Stimulated activated CD4-positive, alpha-beta T cell treated with anti-CD3 and anti-CD28 coated beads, Interleukin-4, amount 100 ng/mL, for 24 hours (primary cell): ENCODE data around the gene JUNB.

Experiments
- DNase-seq: peaks from one replicate; pipeline ENCODE4 v3.0.0-alpha.2; 2020

Gene JUNB

DNA sequence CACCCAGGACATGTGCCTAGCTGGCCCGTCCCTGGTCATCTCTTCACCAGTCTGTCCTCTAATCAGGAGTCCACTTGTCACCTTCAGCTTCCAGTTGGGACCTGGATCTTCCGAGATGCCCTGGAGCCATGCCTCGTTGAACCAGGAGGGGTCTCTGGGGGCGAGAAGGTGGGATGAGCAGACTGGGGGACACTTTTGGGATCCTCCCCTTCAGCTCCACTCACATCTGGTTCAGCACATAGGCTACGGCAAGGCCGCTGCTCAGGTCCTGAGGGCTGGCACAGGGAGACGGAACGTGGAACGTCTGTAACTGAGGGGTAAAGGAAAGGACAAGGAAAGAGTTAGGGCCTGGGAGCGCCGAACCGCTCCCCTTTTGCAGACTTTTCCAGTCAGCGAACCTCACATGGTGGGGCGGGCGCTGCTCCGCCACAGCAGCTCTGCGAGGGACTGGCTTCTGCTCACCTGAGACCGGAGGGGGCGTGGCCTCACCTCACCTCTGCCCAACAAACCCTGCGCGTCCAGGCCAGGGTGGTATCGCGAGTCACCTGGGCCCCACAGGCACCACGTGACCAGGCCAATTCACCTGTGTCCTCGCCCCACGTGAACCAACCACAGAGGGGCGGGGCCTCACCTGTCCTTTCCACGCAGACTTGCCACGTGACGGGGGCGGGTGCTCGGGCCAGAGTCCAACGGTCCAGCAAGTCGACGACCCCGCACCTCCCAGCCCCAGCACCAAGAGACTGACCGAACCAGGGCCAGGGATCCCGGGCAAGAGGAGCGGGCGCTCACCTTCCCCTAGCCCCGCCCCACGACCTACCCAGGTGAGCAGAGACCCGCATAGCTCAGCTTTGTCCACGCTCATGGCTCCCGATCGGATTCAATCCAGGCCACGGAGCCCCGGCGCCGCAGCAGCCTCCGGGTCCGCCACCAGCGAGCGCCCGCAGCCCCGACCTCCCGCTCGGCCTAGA lies 16.4 kb upstream of the JUNB start, which contains the start of gene HOOK2:
Gene HOOK2, minus strand, starts transcription at position 965 of the 968 bp plus-strand sequence. Its CDS starts 103 bp downstream, at position 862.
- no peak for DNase-seq

DNA sequence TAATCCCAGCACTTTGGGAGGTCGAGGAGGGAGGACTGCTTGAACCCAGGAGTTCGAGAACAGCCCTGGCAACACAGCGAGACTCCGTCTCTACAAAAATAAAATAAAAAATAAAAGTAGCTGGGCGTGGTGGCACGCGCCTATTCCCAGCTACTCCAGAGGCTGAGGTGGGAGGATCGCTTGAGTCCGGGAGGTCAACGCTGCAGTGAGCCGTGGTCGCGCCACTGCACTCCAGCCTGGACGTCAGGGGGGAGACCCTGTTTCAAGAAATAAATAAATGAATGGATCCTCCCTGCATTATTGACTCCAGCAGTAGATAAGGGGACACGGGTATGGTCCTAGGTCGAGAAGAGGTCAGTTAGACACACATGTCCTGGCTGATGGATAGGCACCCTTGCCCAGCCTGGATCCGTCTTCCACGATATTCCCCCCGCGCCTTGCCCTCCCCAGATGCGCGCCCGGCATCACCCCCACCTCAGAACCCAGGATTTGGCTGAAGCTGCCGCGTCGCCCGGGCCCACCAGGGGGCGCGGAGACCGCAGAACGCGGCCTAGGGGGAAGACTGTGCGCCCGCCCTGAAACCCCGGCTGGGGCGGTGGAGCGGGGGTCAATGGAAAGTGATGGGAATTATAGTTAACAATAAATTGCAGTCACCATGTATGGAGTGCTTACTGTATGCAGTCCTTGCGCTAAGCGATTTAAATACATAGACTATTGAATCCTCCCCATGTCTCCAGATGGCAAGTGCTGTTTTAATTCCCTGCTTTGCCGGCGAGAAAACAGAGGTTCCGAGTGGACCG lies 13.9 kb upstream of the JUNB start:
- DNase-seq, result peak; percentile 83

DNA sequence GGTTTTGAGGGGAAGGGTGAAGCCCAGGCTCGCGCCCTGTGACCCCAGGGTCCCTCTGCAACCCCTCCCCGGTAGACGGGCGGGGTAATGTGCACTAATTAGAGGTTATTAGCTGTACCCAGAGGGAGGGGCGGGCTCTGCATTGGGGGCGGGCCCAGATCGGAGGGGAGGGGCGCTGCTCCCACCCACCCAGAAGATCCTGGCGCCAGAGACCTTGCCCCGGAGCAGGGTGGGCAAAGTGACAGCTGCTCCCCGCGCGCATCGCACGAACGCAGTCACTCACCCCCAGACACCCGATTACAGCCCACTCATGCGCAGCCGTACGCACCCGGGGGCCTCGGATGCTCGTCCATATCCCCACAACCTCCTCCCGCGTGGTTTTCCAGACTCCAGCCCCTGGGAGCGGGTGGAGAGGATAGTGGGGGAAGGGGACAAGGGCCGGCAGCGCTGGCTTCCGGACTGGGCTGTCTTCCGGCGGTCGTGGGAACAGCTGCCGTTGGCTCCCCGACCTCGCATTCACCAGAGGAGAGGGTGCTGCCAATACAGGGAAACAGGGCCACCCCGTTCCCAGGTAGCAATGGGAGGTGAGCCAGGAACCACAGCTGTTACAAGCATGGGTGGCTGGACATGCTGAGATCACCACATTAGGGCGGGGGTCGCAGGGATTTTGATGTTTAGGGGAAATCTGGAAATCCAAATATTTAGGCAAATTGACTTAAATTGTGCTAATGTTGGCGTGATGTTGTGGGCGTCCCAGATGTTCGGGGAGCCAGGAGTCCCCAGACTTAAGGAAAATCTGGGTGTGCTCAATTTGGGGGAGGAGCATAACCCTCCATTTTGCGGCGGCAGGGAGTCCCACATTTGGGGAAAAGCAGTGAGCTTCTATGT lies 13.0 kb upstream of the JUNB start:
- peak; percentile 43 for DNase-seq

DNA sequence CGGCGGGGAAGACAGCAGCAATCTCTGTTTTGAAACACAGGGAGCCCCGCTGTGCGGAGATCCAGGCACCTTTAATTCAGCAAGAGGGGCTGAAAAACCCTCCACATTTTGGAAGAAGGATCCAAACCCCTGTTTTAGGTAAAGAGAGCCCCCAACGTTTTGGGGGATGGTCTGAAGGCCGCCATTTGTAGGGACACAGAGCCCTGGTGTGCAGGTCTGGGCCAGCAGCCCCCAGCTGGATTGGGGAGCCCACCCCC lies 12.5 kb upstream of the JUNB start:
- DNase-seq, result no peak

DNA sequence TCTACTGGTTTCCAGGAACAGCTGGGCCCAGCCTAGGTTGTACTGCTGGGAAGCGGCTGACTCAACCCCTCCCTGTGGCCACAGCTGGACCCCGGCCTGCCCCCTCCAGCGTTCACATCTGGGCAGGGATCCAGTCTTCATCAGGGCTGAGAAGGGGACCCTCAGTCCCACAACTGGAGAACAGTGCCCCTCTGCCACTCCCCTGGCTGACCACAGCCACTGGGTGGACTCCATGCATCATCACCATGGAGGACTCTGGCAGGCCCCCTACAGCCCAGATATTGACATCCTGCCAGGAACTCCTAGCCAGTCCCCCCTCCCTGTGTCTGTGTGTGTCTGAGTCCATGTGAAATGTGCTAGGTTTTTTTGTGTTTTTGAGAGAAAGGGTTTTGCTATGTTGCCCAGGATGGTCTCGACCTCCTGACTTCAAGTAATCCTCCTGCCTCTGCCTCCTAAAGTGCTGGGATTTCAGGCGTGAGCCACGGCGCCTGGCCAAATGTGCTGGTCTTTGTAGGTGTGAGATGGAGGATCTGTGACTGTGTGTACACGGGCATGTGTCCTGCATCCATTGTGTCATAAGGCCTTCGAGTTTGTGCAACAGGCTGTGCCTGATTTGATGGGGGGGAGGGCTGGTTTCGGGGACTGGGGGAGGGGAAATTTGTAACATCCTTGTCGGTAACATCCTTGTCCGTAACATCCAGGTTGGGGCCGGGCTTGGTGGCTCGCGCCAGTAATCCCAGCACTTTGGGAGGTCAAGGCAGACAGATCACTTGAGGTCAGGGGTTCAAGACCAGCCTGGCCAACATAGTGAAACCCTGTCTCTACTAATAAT lies 11.9 kb upstream of the JUNB start:
- DNase-seq, result no peak

DNA sequence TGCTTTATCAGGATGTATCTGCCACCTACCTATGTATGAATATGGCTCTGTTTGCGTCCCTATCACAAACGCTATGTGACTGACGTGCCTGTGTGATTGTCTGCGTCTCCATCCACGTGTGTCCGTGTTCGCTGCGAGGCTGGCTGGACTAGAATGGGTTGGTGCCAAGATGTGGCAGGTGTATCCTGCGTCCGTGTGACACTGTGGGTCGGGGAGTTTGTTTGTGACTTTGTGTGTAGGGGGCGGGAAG lies 9.2 kb upstream of the JUNB start:
- DNase-seq, result no peak

DNA sequence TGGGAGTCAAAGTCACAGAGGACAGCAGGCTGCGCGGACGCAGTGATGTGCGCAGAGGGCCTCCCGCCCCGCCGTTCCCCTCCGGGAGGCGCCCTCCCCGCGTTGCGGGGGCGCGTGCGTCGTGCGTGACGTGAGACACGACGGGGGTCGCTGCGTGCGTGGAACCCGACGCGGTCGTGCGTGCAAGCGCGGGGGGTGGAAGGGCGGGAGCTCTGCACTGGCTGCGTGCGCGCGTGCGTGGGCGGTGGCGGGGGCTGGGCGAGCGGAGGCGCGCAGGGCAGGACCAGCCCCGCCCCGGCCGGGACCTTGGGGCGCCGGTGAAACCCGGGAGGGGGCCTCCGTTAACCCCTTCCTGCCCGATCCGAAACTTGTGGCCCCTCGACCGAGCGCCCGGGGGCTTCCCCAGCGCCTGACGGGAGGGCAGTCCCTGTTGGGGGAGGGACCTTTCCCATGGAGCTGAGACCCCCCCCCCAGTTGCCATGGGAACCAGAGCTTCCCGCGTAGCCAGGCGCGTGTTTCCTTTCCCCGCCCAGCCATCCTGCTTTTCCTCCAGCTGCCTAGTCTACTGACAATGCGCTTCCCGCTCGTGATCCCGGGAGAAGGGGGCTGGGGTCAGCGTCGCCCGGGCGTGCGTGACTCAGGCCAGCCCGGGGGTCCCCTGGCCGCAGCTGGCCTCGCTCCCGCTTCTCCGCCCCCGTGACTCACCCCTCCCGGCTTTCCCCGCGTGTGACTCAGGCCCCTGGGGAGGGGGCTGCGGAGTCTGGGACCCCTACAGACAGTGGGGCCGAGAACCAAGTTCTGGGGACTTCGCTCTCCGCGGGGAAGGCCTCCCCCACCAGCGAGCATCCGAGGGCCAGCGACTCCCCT lies 8.6 kb upstream of the JUNB start:
- peak; percentile 86 for DNase-seq

DNA sequence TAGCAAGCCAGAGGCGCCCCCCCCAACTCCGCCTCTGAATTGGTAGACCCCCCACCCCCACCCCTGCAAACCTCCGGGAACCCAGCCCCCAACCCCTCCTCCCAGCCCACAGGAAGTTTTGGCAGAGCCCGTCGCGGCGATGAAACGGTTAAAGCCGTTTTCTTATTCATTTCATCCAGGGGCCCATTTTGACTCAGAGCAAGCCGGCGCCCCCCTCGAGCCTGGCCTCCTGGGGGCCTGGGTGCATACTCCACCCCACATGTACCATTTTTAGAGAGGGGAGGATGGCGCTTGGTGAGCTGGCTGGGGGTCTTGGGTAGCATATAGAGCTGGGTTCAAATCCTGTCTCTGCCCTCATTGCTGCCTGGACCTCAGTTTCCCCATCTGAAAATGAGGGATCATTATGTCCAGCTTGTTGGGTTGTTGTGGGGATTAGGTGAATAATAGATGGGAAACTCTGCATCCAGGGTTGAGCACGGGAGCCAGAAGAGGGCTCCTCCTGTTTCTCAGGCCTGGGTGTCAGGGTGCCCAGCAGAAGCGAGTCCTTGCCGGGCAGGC lies 7.9 kb upstream of the JUNB start:
- peak; percentile 59 for DNase-seq

DNA sequence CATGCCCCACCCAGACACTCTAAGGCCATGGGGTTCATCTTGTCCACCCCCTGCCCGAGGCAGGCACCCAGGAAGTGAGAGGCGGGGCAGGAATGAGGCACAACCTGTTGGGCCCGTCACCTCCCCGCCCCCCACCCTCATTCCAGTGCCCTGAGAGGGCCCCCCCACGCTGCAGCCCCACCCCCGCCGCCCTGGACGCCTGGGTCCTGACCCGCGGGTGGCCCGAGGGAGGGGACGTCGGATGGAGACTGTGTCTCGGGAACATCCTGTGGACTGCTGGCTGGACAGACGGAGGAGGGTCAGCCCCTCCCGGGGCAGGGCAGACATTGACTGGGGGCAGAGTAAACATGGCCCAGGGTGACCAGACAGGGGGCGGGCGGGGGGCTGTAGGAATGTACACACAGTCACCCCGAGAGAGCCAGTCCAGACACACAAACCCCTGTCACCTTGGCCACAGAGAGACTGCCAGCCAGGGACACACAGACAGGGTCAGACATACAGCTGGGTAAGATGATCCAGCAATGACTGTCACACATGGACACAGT lies 7.4 kb upstream of the JUNB start:
- peak; percentile 22 for DNase-seq

DNA sequence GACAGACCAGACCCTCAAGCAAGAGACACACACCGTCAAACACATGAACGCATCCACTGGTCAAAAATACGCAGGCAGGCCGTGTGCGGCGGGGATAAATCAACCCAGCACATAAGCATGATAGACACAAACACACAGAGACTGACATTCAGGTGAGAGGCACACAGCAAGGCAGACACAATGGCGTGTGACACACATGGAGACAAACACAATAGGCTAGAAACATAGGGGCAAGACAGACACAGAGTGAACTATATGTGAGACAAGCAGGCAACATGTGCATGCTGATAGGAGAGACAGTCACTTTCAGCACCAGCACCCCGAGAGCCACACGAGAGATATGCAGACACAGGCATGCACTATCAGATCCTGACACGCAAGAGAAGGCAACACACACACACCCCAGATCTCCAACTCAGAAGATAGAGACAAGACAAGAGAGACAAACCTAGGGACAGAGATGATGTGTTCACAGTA lies 6.9 kb upstream of the JUNB start:
- peak; percentile 23 for DNase-seq

DNA sequence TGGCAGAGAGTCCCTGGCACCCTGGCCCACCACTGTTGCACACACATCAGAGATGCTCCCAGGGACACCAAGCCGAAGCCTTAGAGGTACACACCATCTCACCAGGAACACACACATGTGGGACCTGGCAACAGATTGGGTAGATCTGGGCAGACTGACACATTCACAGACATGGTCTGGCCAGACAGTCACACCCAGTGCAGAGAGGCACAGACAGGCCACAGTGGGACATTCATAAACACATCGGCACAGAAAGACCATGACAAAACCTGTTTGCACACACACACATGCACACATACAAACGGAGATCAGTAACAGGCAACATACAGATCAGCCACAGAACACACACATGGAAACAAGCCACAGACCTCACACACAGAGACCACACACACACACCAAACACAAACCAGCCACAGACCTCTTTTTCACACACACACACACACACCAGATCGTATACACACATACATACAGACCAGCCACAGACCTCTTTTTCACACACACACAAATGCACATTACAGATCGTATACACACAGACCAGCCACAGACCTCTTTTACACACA lies 6.3 kb upstream of the JUNB start:
- peak; percentile 20 for DNase-seq

DNA sequence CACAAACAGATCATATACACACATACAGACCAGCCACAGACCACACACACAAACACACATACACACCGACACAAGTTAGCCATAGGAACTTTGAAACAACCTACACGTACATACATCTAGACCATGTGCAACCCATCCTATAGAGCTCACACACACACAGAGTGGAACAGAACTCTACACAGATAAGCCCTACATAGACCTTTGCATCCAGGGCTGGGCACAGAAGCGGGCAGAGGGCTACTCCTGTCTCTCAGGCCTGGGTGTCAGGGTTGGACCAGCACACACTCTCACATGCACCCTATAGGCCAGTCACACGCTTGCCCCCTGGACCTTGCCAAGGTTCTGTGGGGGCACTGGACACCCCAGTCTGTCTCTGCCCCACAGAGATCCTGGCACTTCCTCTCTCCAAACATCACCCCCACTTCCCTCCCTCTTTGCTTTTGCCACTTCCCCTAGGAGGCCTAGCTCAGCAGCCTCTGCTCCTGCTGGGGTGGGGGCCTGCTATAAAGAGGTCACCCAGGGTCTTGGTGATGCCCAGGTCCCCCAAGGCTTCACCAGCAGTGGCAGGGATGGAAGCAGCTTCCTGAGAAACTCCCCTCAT lies 5.8 kb upstream of the JUNB start:
- no peak for DNase-seq

DNA sequence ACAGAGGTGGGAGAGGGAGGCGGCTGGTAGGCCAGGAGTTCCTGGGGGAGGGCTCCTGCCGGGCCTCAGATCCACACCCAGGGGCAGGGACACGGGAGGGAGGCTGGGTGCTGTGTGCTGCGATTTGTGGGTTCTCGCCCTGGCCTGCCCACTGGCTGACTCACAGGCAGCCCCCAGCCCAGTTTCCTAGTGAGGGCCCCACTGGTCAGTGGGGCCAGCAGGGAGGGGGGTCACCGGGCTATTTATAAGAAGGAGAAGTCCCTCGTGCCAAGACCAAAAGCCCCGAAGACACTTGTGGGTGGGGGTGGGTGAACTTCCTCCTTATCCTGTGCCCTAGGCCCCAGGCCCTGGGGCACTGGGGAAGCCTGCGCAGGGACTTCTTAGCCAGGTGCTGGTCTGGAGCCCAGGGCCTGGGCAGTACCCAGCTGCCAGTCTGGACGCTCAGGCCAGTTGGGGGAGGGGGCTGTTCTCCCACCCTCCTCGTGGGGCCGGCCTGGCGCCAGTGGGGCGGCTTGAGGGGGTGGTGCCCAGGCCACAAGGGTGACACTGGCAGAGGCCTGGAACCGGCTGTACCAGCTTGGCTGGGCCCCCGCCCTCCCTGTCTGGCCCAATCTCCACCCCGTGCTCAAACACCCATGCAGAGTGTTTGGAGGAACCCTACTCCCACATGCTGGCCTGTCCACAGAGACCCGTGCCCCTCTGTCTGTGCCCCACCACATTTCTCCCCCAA lies 5.0 kb upstream of the JUNB start:
- DNase-seq, result no peak

DNA sequence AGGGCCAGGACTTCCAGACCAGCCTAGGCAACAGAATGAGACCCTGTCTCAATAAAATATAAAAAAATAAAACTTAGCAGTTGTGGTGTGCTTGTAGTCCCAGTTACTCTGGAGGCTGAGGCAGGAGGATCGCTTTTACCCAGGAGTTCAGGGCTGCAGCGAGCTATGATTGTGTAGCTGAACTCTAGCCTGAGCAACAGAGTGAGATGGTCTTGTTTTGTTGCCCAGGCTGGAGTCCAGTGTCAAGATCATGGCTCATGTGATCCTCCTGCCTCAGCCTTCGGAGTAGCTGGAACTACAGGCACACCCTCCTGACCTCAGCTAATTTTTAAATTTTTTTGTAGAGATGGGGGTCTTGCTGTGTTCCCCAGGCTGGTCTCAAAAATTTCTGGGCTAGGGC lies 4.3 kb upstream of the JUNB start:
- no peak for DNase-seq

DNA sequence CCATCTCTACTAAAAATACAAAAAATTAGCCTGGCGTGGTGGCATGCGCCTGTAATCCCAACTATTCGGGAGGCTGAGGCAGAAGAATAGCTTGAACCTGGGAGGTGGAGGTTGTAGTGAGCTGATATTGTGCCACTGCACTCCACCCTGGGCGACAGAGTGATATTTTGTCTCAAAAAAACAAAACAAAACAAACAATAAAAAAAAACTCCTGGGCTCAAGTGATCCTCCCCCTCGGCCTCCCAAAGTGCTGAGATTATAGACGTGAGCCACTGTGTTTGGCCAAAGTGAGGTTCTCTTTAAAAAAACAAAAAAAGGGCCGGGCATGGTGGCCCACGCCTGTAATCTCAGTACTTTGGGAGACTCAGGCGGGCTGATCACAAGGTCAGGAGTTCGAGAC lies 3.8 kb upstream of the JUNB start:
- no peak for DNase-seq

DNA sequence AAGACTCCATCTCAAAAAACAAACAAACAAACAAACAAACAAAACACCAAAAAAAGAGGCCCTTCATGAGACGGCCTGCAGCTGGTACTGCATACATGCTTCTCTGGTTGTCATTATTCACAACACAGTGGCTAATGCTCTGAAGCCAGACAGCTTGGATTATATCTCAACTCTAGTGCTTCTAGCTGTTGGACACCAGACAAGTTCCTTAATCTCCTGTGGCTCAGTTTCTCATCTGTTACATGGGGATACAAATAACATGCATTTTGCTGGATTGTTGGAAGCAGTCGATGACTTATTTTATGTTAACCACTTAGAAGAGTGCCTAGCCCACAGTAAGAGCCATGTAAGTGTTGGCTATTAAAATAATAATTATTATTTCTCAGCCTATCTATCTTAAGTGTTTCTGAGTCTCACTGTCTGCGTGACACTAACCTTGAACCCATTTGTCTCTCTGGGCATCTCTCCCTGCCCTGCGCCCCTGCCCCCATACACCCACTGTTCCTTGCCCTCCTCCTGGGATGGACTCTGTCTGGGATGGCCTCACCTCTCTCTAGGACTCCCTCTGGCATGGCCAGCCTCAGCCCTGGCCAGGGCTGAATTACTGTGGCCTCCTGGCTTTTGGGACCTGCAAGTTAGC lies 3.1 kb upstream of the JUNB start:
- DNase-seq, result no peak

DNA sequence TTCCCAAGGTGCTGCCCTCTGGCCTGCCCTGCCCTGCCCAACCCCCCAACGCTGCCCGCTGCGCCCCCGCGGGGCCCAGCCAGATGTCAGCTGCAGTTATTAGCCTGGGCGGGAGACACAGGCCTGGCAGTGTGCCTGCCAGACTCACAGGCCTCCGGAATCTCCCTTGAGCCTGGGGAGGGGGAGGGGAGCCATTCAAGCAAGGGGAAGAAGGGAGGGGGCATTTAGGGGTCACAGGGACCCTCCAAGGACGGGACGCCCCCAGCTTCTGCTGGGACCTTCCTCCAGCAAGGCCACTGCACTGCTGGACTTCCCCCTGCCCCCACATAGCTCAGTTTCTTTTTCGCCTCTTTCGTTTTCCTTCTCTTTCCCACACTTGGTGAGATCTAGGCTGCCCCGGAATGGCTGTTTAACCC lies 2.6 kb upstream of the JUNB start:
- peak; percentile 47 for DNase-seq

DNA sequence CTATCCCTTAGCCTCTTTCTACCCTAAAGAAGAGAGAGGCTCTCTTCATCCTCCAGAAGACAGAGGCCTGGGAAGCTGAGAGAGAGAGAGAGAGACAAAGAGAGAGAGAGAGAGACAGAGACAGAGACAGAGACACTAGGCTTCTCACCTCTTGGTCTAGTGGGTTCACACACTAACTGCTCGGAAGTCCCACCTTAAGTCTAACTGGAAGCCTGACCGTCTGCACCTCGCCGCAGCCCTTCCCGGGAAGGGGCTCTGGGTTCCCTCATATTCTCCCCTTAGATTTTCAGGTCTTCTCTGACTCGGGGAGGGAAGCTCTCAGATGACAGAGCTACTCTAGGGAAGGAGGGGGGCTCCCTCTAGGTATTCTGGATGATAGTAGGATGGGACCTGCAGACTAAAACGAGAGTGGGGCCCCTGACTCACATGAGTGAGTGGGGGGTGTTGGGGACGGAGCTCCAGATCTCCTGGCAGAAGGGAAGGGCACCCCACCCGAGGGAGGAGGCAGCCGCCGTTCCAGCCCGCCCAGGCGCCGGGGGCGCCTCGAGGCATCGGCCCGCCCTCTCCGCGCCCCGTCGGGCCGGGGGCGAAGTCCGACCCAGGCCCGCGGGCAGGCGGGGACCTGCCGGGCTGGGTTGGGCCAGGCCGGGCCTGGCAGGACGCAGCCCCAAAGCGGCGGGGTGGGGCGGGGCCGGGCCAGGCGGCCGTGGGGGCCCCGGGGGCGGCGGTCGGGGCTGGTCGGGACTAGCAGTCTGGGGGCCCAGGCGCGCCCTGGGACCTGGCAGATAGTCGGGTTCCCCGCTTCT lies 2.0 kb upstream of the JUNB start:
- DNase-seq, result peak; percentile 53
